HG02588 (cell line): ENCODE measurements around the gene ALDH3A2.

Experiments used
- ATAC-seq: cut with Tn5 transposase; IDR thresholded peaks from one replicate; pipeline ENCODE4 v1.9.1; 2021; ENCODE audit warnings: mild to moderate bottlenecking, moderate library complexity; ENCODE audit not compliant: unreplicated experiment

ALDH3A2 gene

DNA sequence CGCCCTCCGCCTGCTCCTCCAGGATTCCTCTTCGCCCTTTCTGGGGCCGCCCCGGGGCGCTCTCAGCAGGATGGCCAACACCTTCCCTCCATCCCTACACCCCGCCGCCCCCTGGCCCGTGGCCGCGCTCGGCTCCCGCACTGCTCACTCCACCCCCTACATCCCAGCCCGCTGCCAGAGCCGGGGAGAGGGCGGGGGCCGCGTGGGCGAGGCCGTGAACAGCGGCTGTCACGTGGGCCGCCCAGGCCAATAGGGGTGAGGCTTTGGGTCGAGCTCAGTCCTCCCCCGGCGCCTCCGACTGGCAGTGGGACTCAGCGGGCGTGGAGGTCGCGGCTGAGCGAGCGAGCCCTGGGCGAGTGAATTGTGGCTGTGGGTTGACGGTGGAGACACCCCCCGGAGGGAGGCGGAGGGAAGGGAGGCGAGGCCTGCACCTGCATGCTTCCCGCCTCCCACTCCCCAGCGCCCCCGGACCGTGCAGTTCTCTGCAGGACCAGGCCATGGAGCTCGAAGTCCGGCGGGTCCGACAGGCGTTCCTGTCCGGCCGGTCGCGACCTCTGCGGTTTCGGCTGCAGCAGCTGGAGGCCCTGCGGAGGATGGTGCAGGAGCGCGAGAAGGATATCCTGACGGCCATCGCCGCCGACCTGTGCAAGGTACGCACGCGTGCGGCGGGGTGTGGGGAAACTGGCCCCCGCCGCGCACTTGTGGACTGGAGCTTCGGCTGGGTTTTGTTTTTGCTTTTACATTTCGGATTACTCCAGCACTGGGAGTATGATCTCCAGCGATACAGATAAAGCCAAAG lies at the start of gene ALDH3A2:
Gene ALDH3A2, plus strand, starts transcription at position 277 of the 799 bp plus-strand sequence. Its CDS starts 221 bp downstream, at position 498.
- peak; percentile 94 for ATAC-seq

DNA sequence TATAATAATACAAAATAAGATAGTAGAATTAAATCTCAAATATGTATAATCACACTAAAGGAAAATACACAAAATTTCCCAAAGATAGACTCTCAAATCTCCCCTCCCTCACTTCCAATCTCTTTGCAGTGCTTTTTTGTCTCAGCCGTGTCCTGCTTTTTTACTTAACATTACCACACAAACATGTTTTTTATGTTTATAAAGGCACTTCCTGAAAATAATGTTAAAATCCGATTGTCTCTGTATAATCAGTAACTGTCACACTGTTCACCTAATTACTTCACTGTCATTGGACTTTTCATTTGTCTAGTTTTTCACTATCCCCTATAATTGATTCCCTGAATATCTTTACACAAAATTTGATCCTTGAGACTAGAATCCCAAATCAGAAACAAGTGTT lies 38.2 kb upstream of the ALDH3A2 start:
- no peak for ATAC-seq

DNA sequence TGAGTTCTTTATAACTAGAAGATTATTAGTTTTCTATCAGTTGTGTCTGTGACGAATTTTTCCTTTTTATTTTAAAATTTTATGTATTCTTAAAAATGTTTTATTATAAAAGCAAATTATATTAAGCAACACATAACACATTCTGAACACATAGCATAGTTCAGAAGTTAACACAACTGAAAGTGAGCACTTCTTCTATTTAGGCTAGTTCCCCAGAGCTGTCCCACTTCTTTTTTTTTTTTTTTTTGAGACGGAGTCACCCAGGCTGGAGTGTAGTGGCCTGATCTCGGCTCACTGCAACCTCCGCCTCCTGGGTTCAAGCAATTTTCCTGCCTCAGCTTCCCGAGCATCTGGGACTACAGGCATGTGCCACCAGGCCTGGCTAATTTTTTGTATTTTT lies 37.7 kb upstream of the ALDH3A2 start:
- ATAC-seq, result no peak

DNA sequence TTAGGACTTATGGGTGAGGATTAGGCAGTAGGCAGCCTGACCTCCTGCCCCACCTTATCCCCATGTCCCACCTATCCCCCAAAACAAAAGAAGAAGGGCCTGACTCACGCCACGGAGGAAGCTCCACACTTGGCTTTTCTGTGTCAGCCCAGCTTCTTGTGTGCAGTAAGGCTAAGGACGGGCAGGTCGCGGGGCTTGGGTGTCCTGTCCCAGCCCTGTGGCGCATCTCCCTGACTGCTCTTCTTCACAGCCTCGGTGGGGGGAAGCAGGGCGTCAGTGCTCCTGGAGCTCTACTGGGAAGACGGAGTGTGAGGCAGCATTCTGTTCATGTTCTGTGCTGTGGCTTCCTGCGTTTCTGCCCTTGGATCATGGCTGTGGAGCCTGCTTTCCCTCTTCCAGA lies 34.6 kb upstream of the ALDH3A2 start:
- no peak for ATAC-seq

DNA sequence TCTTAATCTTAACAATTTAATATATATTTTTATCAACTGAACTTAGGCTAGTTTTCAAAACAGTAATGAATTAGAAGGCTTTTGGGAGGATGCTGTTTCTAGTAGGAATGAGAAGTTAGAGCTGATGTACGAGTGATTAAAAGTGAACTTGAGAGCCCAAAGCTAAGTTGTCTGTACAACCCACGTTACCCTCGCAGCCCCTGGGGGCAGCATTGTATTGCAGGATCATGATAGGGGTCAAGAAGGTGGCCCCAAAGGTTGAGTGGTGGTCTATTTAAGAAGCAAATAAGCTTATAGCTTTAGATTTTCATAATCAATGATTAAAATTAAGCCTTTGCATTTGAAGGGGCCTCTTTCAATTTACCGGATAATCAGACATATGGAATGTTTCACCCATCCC lies 33.7 kb upstream of the ALDH3A2 start:
- no peak for ATAC-seq

DNA sequence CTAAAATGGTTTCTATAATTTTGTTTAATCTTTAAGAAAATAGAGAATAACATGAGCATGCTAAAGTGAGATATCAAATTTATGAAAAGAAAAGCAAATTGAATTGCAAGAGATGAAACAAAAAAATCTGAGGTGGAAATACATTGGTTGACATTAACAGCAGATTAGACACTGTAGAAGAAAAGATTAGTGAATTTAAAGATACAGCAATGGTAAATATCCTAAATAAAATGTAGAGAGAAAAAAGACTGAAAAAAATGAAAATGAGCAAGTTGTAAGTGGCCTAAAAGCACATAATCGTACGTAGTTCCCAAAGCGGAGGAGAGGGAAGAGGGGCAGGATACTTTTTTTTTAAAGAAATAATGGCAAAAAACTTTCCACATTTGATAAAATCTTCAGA lies 30.5 kb upstream of the ALDH3A2 start:
- no peak for ATAC-seq

DNA sequence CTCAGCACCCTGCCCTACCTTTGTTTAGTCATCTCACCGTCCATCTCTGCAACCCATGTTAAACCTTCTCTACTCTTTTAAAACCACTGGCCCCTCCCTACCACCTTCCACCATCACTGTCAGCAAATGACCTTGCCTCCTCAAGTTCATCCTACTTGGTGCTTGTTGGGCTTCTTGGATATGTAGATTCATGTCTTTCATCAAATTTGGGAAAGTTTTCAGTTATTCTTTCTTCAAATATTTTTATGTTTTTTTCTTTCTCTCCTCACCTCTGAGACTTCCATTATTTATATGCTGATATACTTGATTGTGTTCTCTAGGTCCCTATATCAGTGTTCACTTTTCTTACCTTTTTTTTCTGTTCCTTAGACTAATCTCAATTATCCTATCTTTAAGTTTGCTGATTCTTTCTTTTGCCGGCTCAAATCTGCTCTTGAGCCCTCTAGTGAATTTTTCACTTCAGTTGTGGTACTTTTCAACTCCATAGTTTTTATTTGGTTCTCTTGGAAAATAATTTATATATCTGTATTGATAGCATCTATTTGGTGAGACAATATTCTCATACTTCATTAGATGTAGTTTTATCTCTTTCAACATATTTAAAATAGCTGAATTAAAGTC lies 28.7 kb upstream of the ALDH3A2 start:
- ATAC-seq, result no peak

DNA sequence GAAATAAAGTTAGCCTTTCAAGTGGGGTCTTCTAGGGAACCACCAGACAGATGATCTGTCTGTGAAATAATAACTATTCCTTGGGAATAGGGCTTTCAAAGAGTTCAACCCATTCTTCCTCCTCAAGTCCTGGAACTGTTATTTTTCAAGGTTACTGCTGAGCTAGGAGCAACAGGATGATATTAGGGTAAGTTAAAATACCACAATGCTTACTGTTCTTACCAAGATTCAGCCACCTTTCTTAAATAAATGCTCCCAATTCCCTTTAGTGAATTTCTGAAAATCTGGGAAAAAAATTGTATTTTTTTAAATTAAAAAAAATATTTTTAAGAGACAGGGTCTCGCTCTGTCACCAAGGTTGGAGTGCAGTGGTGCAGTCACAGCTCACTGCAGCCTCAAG lies 26.9 kb upstream of the ALDH3A2 start:
- ATAC-seq, result no peak

DNA sequence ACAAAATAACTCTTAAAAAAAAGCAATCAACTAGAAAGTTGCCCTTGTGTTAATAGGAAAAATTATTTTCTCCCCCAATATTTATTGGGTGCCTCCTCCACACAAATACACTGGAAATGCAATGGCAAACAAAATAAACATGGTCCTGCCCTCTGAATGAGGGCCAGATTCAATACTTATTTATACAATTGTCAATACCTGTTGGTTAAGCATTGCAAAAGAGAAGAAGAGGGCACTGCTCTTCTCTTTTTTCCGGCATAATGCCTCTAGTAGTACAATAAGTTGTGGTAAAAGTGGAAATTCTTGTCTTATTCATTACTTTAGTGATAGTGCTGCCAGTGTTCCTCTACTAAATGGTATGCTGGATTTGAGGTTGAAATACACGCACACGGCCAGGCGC lies 22.5 kb upstream of the ALDH3A2 start:
- ATAC-seq, result no peak

DNA sequence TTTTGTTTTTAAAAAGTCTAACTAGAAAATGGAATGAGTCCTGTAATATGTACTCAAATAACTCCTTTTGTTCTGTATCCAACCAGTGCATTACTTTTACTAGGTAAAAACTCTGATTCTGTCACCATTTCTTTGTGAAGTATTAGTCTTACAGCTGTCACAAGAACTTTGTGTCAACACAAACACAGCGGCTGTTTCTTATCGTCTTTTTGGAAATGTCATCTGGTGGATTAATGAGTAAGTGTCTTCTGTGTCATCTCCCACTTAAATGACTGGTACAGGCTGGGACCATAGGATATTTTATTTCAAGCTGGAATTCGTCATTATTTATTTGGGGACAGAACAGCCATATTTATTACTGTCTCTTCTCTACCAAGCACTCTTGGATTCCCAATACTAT lies 19.1 kb upstream of the ALDH3A2 start:
- no peak for ATAC-seq

DNA sequence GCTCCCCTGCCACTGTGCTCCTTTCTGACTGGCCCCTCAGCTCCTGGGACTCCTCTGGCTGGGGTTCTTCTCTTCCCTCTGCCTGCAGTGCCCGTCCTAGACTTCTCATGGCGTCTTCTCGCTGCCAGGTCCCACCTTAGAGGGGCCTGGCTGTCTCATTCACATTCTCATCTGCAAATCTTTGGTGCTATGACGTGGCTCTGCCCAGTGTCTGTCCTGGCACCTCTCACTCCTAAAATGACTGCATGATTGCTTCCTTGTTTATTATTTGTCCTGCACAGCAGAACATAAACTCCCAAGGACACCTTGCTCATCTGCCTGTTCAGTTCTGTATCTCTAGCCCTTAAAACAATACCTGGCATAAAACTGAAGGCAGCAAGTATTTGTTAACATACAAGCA lies 18.5 kb upstream of the ALDH3A2 start:
- ATAC-seq, result no peak

DNA sequence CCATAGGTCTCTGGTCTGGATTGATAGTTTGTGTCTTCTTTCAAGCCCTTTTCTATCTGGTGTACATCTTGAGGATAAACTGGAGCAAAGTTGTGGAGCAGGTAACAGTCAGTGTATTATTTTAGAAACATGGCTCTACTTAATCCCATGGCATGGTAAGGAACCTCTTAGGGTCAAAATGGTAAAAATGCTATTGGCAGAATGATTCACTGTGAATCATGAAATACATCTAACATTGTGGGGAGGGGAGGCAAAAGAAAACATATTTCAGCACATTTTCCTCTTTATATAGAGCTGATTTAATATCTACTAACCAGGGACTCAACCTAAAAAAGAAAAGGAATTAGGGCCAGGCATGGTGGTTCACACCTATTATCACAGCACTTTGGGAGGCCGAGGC lies 17.9 kb upstream of the ALDH3A2 start:
- no peak for ATAC-seq

DNA sequence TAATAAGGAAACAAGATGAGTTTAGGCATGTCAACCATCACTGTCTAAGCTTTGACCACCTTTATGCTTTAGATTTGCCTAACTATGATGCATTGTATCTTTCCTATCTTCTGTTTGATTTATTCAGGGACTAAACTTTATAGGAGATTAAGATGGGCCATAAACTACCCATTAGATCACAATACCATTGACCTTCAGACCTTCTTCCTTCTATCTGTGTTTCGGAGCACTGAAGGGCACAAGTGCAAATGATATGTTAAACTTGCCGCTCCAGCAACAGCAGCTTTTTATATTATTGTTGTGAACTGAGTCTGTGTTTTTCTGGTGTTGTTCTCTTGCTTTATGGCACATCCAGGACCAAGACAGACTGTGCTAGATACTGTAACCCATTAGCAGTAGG lies 16.6 kb upstream of the ALDH3A2 start:
- no peak for ATAC-seq

DNA sequence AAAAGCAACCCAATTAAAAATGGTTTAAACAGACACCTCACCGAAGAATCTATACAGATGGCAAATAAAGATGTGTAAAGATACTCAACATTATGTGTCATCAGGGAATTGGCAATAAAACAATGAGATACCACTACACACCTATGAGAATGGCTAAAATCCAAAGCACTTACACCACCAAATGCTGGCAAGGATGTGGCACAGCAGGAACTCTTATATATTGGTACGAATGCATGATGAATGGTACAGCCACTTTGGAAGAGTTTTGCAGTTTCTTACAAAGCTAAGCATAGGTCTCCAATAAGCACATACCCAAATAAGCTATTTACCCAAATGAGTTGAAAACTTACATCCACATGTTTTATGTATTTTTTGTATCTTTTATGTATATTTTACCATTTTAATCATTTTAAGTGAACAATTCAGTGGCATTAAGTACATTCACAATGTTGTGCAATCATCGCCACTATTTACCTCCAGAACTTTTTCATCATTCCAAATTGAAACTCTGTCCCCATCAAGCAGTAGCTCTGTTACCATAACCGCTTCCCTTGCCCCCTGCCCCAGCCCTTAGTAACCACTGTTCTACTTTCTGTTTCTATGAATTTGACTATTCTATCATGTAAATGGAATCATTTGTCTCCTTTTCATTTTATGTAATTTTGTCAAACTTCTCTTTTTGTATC lies 6.7 kb upstream of the ALDH3A2 start:
- no peak for ATAC-seq

DNA sequence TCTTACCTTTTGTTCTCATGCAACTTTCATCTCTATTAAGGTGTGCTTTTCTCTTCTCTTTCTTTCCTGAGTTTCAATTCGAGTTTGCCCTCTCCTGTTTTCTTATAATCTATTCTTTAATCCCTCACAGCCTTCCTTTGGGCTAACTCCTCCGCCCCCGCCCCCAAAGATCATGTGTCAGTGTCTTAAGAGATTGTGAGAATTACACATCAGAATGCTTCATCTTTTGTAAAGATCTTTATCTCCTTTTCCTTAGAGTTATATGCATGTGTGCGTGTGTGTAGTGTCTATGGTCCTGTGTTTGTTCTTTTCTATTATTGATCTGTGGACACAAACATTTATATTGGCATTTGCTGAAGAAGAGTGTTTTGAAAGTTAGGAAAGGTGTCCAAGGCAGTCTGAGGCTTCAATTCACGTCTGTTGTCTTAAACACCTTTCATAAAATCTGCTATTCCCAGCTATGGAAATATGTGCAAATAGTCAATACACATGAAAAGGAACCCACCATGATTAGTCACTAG lies 6.1 kb upstream of the ALDH3A2 start:
- no peak for ATAC-seq

DNA sequence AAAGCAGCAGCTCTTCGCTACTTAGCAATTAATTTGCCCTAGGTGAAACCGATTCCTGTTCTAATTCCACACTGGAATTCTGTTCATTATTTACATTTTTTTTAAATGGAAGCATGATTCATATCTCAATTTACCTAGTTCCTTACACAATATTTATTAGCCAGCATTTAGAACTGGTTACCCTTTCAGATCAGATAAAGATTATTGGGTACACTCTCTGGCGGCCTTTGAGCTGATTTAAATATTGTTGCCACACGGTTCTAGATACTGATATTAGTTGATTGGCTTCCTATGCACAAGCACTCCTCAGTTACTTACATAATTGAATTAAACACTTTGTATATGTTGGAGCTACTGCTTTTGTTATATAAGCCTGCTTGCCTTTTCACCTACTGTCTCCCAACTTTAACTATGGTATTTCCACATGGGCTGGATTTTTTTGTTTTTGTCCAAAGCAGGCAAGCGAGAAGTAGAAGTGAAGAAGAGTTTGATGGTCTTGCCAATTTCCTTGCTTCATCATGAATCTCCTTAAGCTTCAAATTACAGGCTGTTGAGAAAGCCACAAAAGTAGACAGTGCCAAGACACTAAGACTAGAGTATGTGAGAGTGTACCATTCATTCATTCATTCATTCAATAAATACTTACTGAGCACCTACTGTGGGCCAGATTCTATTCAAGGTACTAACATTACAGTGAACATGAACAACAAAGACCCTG lies 3.9 kb upstream of the ALDH3A2 start:
- ATAC-seq, result no peak

DNA sequence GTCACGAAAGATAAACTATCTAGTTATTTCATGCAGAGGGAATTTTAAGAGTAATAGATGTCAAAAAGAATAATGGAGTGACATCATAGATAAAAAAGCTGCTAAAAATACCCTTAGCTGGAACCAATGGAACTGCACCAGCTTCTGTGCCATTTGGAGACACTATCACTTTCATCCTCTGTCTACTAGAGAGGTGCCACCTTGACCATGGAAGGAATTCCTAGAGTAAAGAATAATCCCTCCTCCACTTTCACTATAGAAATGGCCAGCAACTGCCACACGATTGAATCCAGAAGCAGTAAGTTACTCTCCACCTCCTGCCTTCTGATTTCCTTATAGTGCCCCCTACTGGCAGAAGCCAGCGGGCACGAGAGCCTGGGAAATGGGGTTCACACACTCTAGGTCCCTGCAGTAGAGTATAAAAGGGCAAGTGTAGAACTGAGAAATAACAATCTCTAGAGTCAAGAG lies 2.8 kb upstream of the ALDH3A2 start:
- no peak for ATAC-seq

DNA sequence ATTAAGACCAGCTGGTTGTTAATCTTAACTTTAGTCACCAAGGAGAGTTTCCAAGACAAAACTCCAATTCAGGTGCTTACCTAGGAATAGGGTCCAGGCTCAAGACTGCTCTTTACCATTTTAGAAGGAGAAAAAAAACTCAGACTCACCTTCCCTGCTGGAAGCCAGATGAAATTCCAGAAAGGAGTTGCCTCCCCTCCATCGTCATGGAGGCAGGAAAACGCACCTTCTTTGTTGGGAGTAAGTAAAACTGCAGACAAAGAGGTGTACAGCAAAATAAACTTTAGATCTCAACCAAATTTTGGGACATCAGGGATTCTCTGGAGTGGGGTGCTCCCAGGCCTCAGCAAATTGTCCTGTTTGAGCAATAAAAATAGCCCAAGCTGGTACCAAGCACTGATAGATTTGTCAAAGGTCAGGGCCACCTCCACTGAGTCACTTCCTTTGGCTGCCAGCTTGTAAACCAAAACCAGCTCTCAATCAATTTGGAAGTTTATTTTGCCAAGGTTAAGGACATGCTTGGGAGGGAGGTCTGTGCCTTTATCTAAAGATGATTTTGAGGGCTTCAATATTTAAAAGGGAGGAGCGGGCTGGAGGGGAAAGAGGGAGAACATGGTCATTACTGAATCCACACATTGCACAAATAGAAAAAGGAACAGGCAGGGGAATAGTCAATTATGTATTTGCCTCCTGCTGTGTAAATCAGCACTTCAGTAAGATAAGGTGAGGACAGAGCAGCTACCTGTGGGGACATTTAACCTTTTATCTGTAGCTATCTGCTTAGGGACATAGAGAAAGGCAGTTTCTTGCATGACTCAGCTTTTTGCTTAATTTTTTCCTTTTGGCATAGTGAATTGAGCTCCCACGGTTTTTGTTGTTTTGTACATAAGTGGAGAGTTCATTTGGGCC lies 1.5 kb upstream of the ALDH3A2 start:
- no peak for ATAC-seq

DNA sequence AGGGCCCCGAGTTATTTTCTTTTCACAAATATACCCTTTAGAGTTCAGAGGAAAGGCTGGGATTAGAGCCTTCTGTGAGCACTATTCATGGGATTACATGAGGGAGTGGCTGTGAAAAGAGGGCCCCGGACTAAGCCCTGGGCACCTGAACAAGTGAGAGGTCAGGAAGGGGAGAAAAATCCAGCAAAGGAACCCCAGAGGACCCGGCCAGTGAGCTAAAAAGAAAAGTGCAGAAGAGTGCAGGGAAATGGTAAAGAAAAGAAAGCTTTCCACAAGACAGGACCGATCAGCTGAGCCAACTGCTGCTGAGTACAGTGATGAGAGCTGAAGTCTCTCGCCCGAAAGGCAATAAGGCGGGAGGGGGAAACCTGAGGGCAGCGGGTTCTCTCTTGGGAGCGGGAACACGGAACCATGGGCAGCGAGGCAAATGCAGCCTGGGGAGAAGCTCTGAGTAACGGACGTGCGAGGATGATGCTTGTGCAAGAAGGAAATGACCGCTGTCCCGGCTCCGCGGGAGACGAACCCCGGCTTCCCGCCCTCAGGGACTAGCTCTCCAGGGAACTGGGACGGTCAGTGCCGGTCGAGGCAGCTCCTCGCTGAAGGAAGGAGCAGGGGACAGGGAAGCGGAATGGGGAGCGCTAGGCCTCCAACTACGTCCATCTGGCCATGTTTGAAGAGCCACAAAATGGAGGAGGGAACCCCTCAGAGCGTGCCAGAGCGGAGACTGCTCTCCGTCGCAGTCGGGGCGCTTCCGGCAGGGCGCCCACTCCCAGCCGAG lies 665 bp upstream of the ALDH3A2 start:
- ATAC-seq, result peak; percentile 8

DNA sequence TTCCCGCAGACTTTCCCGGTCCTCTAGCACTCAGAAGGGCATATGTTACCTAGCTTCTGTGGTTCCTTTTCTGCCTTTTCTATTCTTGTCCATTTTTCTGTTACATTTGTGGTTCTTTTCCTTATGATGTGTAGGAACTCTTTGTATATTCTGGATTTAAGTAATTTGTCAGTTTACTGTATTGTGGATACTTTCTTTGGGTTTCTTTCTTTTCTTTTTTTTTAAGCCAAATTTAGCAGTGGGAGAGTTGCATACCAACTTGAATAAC lies 657 bp downstream of the ALDH3A2 start:
- ATAC-seq, result no peak
